ENCODE data around the gene RFX3.

- no peak for TF ChIP-seq CTCF (IDR thresholded peaks at IDR 0.05; ENCODE audit: low read depth, low read length, poor library complexity, severe bottlenecking)
- no peak for TF ChIP-seq EZH2phosphoT487 (IDR thresholded peaks at IDR 0.05; ENCODE audit: borderline replicate concordance, low read length)
Measured at GRCh38 chr9:3509926-3510325, 15.9 kb downstream of the RFX3 start.

Measured in DOHH2 (cell line).